HG03135 (cell line): ENCODE data around the gene C3orf62.

Experiments
- ATAC-seq: cut with Tn5 transposase; IDR thresholded peaks from one replicate; pipeline ENCODE4 v1.9.1; 2021; ENCODE audit warnings: mild to moderate bottlenecking, moderate library complexity; ENCODE audit not compliant: unreplicated experiment

The C3orf62 gene

GRCh38 chr3:49276475-49277382 is at the start of gene C3orf62:
TSS of gene C3orf62 (minus strand) at chr3:49277232. CDS start at chr3:49276872, 360 bp downstream.
- peak; percentile 50 for ATAC-seq

- no peak for ATAC-seq
Observed at GRCh38 chr3:49324768-49325167, 47.7 kb upstream of the C3orf62 start.

- no peak for ATAC-seq
Observed at GRCh38 chr3:49316696-49317457, 39.8 kb upstream of the C3orf62 start.

GRCh38 chr3:49313896-49314688 is 37.1 kb upstream of the C3orf62 start:
- ATAC-seq = no peak

GRCh38 chr3:49311283-49311682 is 34.3 kb upstream of the C3orf62 start:
- no peak for ATAC-seq

GRCh38 chr3:49310677-49311076 is 33.6 kb upstream of the C3orf62 start:
- ATAC-seq = no peak

GRCh38 chr3:49305608-49306007 is 28.6 kb upstream of the C3orf62 start:
- no peak for ATAC-seq

- no peak for ATAC-seq
Observed at GRCh38 chr3:49302613-49303012, 25.6 kb upstream of the C3orf62 start.

- no peak for ATAC-seq
Observed at GRCh38 chr3:49300595-49300994, 23.6 kb upstream of the C3orf62 start.

GRCh38 chr3:49298511-49298910 is 21.5 kb upstream of the C3orf62 start:
- ATAC-seq = no peak

- no peak for ATAC-seq
Observed at GRCh38 chr3:49296781-49297411, 19.9 kb upstream of the C3orf62 start.

GRCh38 chr3:49295489-49296058 is 18.5 kb upstream of the C3orf62 start:
- no peak for ATAC-seq

- ATAC-seq = no peak
Observed at GRCh38 chr3:49294343-49294742, 17.3 kb upstream of the C3orf62 start.

- no peak for ATAC-seq
Observed at GRCh38 chr3:49283997-49284396, 7.0 kb upstream of the C3orf62 start.

GRCh38 chr3:49279376-49279775 is 2.3 kb upstream of the C3orf62 start:
- no peak for ATAC-seq

GRCh38 chr3:49278548-49278947 is 1.5 kb upstream of the C3orf62 start:
- ATAC-seq = no peak

GRCh38 chr3:49277383-49277775 is 347 bp upstream of the C3orf62 start:
- no peak for ATAC-seq

- ATAC-seq = no peak
Observed at GRCh38 chr3:49273825-49274532, 3.1 kb downstream of the C3orf62 start.

- ATAC-seq = no peak
Observed at GRCh38 chr3:49271047-49271446, 6.0 kb downstream of the C3orf62 start.

- no peak for ATAC-seq
Observed at GRCh38 chr3:49270156-49270500, 6.9 kb downstream of the C3orf62 start.
